ENCODE results near the gene PXK. TPM values are rescaled to one million over a fixed set of nuclear protein-coding genes. Genes with fewer than 3 reads are reported as not detected.
"Not testable (repeated sequence)": the region's sequence is repeated elsewhere in the genome, so short reads cannot be mapped to it uniquely, and the experiment has no call there.

PXK gene
- total RNA-seq, 6 donors from 2014 or later = 17.6 to 38.8 (median 23.2) TPM

GRCh38 chr3:58334506-58334884 is 1.8 kb downstream of the PXK start:
- Histone ChIP-seq H3K4me1 (peaks cover 26 to 39% (median 28%) of the 10 kb centered on the region in 4 donors), H3K4me3 (peak overlapping the region in 2 of 4 donors; percentile 92 to 96), H3K36me3 (no peaks in the 10 kb centered on the region), H3K9me3 (no peaks in the 10 kb centered on the region), H3K27me3 (no peaks in the 10 kb centered on the region), H3K27ac (peak overlapping the region; percentile 52 to 89 (median 80))
- WGBS, 2 donors = 82 to 83% methylated on average over 1 of the region's 1 CpG
- DNase-seq (no peak), ATAC-seq (ENCODE audit: low FRiP score in 2 of 2) (no peak)
- TF ChIP-seq POLR2A (IDR thresholded peaks at IDR 0.05) = no peak

GRCh38 chr3:58335652-58335947 is 2.9 kb downstream of the PXK start:
- H3K4me3 ChIP-seq = peak overlapping the region in 2 of 4 donors; percentile 5 to 6
- H3K27me3 ChIP-seq = no peaks in the 10 kb centered on the region
- 36 to 39% methylated on average over 1 of the region's 1 CpG for WGBS, 2 donors
- TF ChIP-seq POLR2AphosphoS5 (IDR thresholded peaks at IDR 0.05) (no peak), CTCF (IDR thresholded peaks at IDR 0.05) (no peak), POLR2A (IDR thresholded peaks at IDR 0.05) (no peak), EP300 (IDR thresholded peaks at IDR 0.05) (no peak)
- peak in 1 of 2 donors; percentile 11 for ATAC-seq (ENCODE audit: low FRiP score in 2 of 2)
- H3K4me1 ChIP-seq = peaks cover 26 to 39% (median 28%) of the 10 kb centered on the region in 4 donors
- no peaks in the 10 kb centered on the region for H3K9me3 ChIP-seq
- peak overlapping the region; percentile 72 to 89 (median 78) for H3K27ac ChIP-seq
- DNase-seq = no peak
- peaks cover 0 to 6% (median 3%) of the 10 kb centered on the region in 4 donors for H3K36me3 ChIP-seq

- Histone ChIP-seq H3K27me3 (no peaks in the 10 kb centered on the region), H3K36me3 (peaks cover 0 to 7% (median 5%) of the 10 kb centered on the region in 4 donors), H3K4me1 (peaks cover 26 to 39% (median 30%) of the 10 kb centered on the region in 4 donors), H3K27ac (peak overlapping the region in 2 of 4 donors; percentile 79 to 89), H3K4me3 (no peak overlapping the region), H3K9me3 (no peaks in the 10 kb centered on the region)
- DNase-seq (no peak), ATAC-seq (ENCODE audit: low FRiP score in 2 of 2) (no peak)
- WGBS, 2 donors = 94 to 98% methylated on average over 3 of the region's 3 CpGs
- TF ChIP-seq POLR2A (IDR thresholded peaks at IDR 0.05) = no peak
Measured at GRCh38 chr3:58336135-58336882, 3.6 kb downstream of the PXK start.

DNA sequence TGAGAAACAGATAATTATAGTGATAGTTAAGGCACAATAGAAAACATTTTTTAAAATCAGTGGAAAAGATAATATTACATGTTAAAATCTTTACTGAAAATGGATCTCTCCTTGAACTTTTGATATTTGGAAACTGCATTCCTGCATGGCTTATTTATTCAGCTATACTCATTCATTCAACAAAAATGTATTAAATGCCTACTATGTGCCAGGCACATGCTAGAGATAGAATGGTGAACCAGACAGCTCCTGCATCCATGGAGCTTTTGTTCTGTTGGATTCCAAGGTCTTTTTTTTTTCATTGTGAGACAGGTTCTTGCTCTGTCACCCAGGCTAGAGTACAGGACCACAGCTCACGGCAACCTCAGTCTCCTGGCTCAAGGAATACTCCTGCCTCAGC is 4.5 kb downstream of the PXK start:
- Histone ChIP-seq H3K9me3 (no peaks in the 10 kb centered on the region), H3K27me3 (no peaks in the 10 kb centered on the region), H3K4me3 (no peak overlapping the region), H3K27ac (no peak overlapping the region), H3K36me3 (peaks cover 0 to 13% (median 5%) of the 10 kb centered on the region in 4 donors), H3K4me1 (peaks cover 24 to 35% (median 26%) of the 10 kb centered on the region in 4 donors)
- no peak for DNase-seq
- ATAC-seq (ENCODE audit: low FRiP score in 2 of 2) = no peak
- TF ChIP-seq EP300 (IDR thresholded peaks at IDR 0.05) = no peak
- TF ChIP-seq POLR2AphosphoS5 (IDR thresholded peaks at IDR 0.05) = no peak
- TF ChIP-seq CTCF (IDR thresholded peaks at IDR 0.05) = no peak
- no peak for TF ChIP-seq POLR2A (IDR thresholded peaks at IDR 0.05)
- 100% methylated on average over 1 of the region's 1 CpG for WGBS, 2 donors

GRCh38 chr3:58339146-58339545 is 6.5 kb downstream of the PXK start:
- 89 to 91% methylated on average over 12 of the region's 12 CpGs for WGBS, 2 donors
- H3K27me3 ChIP-seq; H3K4me3 ChIP-seq; DNase-seq; ATAC-seq (ENCODE audit: low FRiP score in 2 of 2); H3K9me3 ChIP-seq; H3K27ac ChIP-seq: not testable (repeated sequence)
- Histone ChIP-seq H3K4me1 (peaks cover 15 to 26% (median 18%) of the 10 kb centered on the region in 4 donors), H3K36me3 (peaks cover 0 to 15% (median 5%) of the 10 kb centered on the region in 4 donors)

DNA sequence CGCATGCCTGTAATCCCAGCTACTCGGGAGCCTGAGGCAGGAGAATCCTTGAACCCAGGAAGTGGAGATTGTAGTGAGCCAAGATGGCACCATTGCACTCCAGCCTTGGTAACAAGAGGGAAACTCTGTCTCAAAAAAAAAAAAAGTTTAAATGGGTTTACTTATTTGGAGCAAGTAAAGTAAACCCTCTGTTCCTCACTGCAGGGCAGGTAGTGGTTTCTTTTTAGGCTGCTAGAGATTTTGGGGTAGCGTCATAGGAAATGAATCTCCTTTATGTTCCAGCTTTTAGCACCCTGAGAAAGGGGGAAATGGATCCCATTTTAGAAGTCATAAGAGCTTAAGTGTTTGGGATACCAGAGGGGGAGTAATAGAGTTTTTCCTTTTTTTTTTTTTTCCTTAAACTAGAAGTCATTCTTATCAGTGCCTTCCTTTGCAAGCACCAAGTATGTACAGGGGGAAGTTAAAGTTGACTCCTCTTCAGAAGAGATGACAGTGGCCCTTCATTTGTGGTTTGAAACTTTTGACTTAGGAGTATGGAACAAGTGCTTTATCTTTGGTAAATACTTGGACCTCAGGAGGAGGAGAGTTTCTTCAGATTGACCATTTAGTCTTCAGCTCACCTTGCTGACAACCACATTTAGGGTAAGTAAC is 8.0 kb downstream of the PXK start:
- DNase-seq = no peak
- WGBS, 2 donors = 96 to 97% methylated on average over 3 of the region's 3 CpGs
- no peaks in the 10 kb centered on the region for H3K27me3 ChIP-seq
- H3K9me3 ChIP-seq = no peaks in the 10 kb centered on the region
- peaks cover 0 to 15% (median 5%) of the 10 kb centered on the region in 4 donors for H3K36me3 ChIP-seq
- ATAC-seq (ENCODE audit: low FRiP score in 2 of 2) = no peak
- TF ChIP-seq POLR2AphosphoS5 (IDR thresholded peaks at IDR 0.05) (no peak), POLR2A (IDR thresholded peaks at IDR 0.05) (no peak), CTCF (IDR thresholded peaks at IDR 0.05) (no peak), EP300 (IDR thresholded peaks at IDR 0.05) (no peak)
- peaks cover 6 to 13% (median 8%) of the 10 kb centered on the region in 4 donors for H3K4me1 ChIP-seq
- H3K4me3 ChIP-seq = no peak overlapping the region
- no peak overlapping the region for H3K27ac ChIP-seq
